K562 (cell line): ENCODE results near the gene TMTC3. TPM values are rescaled to one million over a fixed set of nuclear protein-coding genes. Genes with fewer than 3 reads are reported as not detected.

ENCODE experiments used
- PTBP1 ChIP-seq: fragments of 200-400 bp; formaldehyde crosslinking; IDR thresholded peaks from 2 replicates; pipeline ENCODE4 v1.6.1; 2017; ENCODE audit warnings: low read depth, low read length
- polyA plus RNA-seq, 8 experiments: library from polyadenylated mRNA; depleted of rRNA in 4 of 8; stranded (reverse) in 5 of 8; unstranded in 3 of 8; fragments of >200 nt; fragmentation: Nextera tagmentation in 2 of 8; fragmentation: Illumina TruSeq in 1 of 8; extraction: Ambion mirVana in 2 of 8; extraction: Trizol in 1 of 8; gene quantifications; 2 replicates each; pipeline versions ENCODE4 v1.2.1 to v1.2.3, GENCODE V29; 2011 to 2014; ENCODE audit warnings: inconsistent platforms in 1 of 8, missing spikeins in 1 of 8
- total RNA-seq, 7 experiments: library from RNA; depleted of rRNA in 6 of 7; stranded (reverse); fragments of >200 nt in 6 of 7; fragmentation: Illumina TruSeq in 2 of 7; extraction: Trizol in 2 of 7; gene quantifications; 2 replicates each; pipeline versions ENCODE4 v1.2.1 to v1.2.3, GENCODE V29; 2011 to 2021; ENCODE audit warnings: low replicate concordance in 1 of 7
- TF ChIP-seq, protein P1 (sequence below), 2 experiments: fragments of 450-650 bp in 1 of 2; sonication (generic) in 1 of 2; formaldehyde crosslinking in 1 of 2; IDR thresholded peaks; 2 replicates each; pipeline versions ENCODE4 v1.7.1 to v1.9.0; 2016 to 2022; ENCODE audit warnings: inconsistent platforms in 1 of 2, mild to moderate bottlenecking in 1 of 2, missing genetic modification reagents in 1 of 2

TMTC3 gene
- total and polyA plus RNA-seq, 9 of the 15 experiments (the other 6 are each of a cell fraction or from before 2014, with no cell fraction given): 1.9 to 9.8 (median 4.7) TPM

DNA sequence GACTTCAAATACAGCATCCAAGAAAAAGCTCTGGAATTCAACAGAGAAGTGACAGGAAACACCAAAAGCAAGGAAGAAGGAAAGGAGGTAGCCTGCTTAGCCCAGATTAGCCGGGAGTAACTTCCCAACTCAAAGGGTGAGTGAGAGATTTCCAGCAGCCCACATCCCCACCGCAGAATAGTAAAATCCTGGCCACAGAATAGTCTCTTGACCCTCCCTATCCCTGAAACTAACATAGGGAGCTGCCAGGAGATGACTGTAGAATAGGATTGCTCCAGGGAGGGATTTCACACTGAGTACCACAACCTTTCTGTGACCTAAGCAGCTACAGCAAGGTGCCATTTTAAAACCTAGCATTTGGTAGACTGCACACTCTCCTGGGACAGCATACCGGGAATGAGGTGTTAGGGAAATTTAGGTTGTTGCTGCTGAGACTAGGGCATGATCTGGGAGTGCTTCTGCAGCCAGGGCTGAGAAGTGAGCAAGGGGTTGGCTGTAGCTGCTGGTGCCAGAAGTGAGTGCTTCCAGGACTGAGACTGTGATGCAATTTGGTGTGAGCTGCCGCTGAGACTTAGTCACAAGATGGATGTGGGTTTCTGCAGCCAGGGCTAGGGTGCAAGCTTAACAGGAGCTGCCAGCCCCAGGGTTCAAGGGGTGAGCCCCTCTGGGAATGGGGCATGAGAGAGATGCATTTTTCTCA, 66.0 kb downstream of the TMTC3 start (continued):
- TF ChIP-seq, protein P1, sequence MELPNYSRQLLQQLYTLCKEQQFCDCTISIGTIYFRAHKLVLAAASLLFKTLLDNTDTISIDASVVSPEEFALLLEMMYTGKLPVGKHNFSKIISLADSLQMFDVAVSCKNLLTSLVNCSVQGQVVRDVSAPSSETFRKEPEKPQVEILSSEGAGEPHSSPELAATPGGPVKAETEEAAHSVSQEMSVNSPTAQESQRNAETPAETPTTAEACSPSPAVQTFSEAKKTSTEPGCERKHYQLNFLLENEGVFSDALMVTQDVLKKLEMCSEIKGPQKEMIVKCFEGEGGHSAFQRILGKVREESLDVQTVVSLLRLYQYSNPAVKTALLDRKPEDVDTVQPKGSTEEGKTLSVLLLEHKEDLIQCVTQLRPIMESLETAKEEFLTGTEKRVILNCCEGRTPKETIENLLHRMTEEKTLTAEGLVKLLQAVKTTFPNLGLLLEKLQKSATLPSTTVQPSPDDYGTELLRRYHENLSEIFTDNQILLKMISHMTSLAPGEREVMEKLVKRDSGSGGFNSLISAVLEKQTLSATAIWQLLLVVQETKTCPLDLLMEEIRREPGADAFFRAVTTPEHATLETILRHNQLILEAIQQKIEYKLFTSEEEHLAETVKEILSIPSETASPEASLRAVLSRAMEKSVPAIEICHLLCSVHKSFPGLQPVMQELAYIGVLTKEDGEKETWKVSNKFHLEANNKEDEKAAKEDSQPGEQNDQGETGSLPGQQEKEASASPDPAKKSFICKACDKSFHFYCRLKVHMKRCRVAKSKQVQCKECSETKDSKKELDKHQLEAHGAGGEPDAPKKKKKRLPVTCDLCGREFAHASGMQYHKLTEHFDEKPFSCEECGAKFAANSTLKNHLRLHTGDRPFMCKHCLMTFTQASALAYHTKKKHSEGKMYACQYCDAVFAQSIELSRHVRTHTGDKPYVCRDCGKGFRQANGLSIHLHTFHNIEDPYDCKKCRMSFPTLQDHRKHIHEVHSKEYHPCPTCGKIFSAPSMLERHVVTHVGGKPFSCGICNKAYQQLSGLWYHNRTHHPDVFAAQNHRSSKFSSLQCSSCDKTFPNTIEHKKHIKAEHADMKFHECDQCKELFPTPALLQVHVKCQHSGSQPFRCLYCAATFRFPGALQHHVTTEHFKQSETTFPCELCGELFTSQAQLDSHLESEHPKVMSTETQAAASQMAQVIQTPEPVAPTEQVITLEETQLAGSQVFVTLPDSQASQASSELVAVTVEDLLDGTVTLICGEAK (IDR thresholded peaks at IDR 0.05): no peak
- TF ChIP-seq, protein P1 (CRISPR knock-in tag; IDR thresholded peaks at IDR 0.05): no peak
- no peak for TF ChIP-seq PTBP1
